ENCODE measurements around the gene CCDC74A.
"Not testable (repeated sequence)": the region's sequence is repeated elsewhere in the genome, so short reads cannot be mapped to it uniquely, and the experiment has no call there.

CCDC74A gene

DNA sequence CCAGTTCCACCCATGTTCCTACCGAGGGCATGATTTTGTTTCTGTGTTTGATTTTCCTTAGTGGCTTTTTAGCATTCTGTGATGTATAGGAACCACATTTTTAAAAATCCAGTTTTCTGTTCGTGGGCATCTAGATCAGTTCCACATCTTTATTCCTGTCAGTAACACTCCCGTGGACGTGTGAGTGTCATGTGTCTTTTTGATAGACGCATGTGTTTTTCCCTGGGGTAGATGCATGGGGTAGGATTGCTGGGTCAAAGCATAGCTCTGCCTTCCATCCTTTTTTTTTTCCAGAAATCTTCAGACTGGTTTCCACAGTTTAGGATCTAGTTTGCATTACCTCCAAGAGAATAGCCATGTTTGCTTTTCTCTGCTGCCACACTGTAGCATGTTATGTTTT is 38.7 kb downstream of the CCDC74A start:
- no peak for DNase-seq

GRCh38 chr2:131567891-131568290 is 40.2 kb downstream of the CCDC74A start:
- no peak for DNase-seq

DNA sequence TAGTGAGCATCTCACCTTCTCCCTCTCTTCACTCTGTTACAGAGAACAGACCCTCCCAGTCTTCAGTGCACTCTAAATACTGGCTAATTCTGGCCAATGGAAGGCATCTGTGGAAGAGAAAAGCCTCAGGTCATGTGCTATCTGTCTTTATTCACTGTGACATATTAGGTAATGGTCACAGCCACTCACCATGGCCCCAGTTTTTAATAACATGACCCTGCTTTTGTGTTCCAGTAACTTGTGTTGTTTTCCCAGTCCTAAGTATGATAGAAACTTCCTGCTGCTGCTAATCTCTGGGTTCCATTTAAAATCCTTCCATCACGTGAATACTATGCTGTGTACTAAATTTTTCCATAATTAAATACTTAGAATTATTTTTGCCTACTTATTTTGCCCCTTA is 40.7 kb downstream of the CCDC74A start:
- DNase-seq, result not testable (repeated sequence)

DNA sequence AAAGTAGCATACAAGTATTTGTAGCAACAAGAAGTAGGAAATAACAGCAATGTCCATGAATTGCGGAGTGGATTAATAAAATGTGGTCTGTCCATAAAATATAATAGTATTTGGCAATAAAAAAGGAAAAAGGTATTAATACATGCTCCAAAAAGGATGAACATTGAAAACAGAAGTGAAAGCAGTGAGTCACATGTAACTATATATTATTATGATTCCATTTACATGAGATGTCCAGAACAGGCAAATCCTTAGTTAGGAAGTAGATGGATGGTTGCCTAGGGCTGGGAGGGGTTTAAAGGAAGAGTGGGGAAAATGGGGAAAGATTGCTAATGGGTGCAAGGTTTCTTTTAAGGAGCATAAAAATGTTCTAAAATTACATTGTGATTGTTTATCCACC is 44.5 kb downstream of the CCDC74A start:
- no peak for DNase-seq

GRCh38 chr2:131577812-131578211 is 50.1 kb downstream of the CCDC74A start:
- DNase-seq, result no peak

DNA sequence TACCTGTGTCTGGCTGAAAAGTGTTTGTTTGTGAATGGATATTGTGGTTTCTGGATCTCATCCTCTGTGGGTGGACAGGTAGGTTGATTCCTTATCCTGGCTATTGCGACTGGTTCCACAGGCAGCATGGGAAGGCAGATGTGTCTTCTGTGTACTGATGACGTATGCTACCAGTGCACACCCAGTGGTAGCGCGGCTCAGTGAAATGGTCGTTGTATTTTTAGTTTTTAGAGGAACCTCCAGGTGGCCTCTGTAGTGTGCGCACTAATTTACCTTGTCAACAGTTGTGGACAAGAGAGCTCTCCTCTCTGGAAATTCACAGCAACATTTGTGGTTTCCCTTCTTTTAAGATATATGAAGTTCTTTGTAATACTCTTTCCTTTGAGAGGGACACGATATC is 52.5 kb downstream of the CCDC74A start:
- no peak for DNase-seq
